Colonic mucosa (tissue), 4 donors: ENCODE measurements around the gene EVI5. TPM values are rescaled to one million over a fixed set of nuclear protein-coding genes. Genes with fewer than 3 reads are reported as not detected.
"Not testable (repeated sequence)": the region's sequence is repeated elsewhere in the genome, so short reads cannot be mapped to it uniquely, and the experiment has no call there.

Experiments
- DNase-seq: peaks from one replicate; pipeline ENCODE4 v3.0.0-alpha.2; 2020
- H3K27ac ChIP-seq: fragments of 200-600 bp; one replicate; pipeline ENCODE4 v1.8.0; 2021
- H3K27me3 ChIP-seq: fragments of 200-600 bp; one replicate; pipeline ENCODE4 v1.8.0; 2021
- H3K36me3 ChIP-seq: fragments of 200-600 bp; one replicate; pipeline ENCODE4 v1.8.0; 2021
- H3K4me1 ChIP-seq: fragments of 200-600 bp; one replicate; pipeline ENCODE4 v1.8.0; 2021; ENCODE audit warnings: mild to moderate bottlenecking
- H3K4me3 ChIP-seq: fragments of 200-600 bp; one replicate; pipeline ENCODE4 v1.8.0; 2021
- H3K9ac ChIP-seq, 2 donors: one replicate each; pipeline ENCODE4 v1.7.0; 2013; ENCODE audit warnings: control low read depth in 2 of 2, low read depth in 2 of 2, low read length in 2 of 2
- H3K9me3 ChIP-seq: fragments of 200-600 bp; one replicate; pipeline ENCODE4 v1.8.0; 2021
- intact Hi-C: fragments of 100-400 bp; cut with DNase I; formaldehyde crosslinking; loops from one replicate; pipeline ENCODE4 v1.14.1; 2022
- total RNA-seq, 2 donors: library from RNA; stranded (reverse); fragmentation: NEBNext Ultra II Directional in 1 of 2; extraction: Animal tissue kit (Norgen Biotek cat#: 25700) in 1 of 2; gene quantifications; one replicate each; pipeline ENCODE4 v1.2.1, GENCODE V29; 2021
- TF ChIP-seq, protein P1 (sequence below): fragments of 200-600 bp; IDR thresholded peaks from one replicate; pipeline ENCODE4 v1.8.0; 2022; ENCODE audit warnings: antibody characterized with exemption, mild to moderate bottlenecking
- donor health status: healthy.
- donor health status: DM: no; HTN: no; CAD: no.
- donor health status: DM: no; HTN: no; CAD: no.

Gene EVI5
- total RNA-seq, 2 donors from 2014 or later = 23.9 to 29.0 TPM

GRCh38 chr1:92748138-92748537 lies 36.8 kb downstream of the EVI5 start:
- H3K4me1 ChIP-seq = no peaks in the 10 kb centered on the region
- no peak overlapping the region for H3K9ac ChIP-seq
- TF ChIP-seq, protein P1, sequence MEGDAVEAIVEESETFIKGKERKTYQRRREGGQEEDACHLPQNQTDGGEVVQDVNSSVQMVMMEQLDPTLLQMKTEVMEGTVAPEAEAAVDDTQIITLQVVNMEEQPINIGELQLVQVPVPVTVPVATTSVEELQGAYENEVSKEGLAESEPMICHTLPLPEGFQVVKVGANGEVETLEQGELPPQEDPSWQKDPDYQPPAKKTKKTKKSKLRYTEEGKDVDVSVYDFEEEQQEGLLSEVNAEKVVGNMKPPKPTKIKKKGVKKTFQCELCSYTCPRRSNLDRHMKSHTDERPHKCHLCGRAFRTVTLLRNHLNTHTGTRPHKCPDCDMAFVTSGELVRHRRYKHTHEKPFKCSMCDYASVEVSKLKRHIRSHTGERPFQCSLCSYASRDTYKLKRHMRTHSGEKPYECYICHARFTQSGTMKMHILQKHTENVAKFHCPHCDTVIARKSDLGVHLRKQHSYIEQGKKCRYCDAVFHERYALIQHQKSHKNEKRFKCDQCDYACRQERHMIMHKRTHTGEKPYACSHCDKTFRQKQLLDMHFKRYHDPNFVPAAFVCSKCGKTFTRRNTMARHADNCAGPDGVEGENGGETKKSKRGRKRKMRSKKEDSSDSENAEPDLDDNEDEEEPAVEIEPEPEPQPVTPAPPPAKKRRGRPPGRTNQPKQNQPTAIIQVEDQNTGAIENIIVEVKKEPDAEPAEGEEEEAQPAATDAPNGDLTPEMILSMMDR = no peak
- no peaks in the 10 kb centered on the region for H3K9me3 ChIP-seq
- no peak overlapping the region for H3K27ac ChIP-seq
- H3K36me3 ChIP-seq = no peaks in the 10 kb centered on the region
- intact Hi-C loops = loop anchor here (2.0 kb wide), 1 partner anchor 71 kb away; no protein-coding TSS in a partner anchor
- no peak for DNase-seq
- H3K4me3 ChIP-seq = no peak overlapping the region
- H3K27me3 ChIP-seq = no peaks in the 10 kb centered on the region

- Histone ChIP-seq H3K4me3 (no peak overlapping the region), H3K27me3 (no peaks in the 10 kb centered on the region), H3K36me3 (no peaks in the 10 kb centered on the region), H3K4me1 (no peaks in the 10 kb centered on the region), H3K9ac (no peak overlapping the region), H3K9me3 (no peaks in the 10 kb centered on the region), H3K27ac (no peak overlapping the region)
- TF ChIP-seq, protein P1 = no peak
- no peak for DNase-seq
- intact Hi-C loops = loop anchor here (2.0 kb wide), 1 partner anchor 71 kb away; no protein-coding TSS in a partner anchor
Observed at GRCh38 chr1:92747735-92748134, 37.2 kb downstream of the EVI5 start.

DNA sequence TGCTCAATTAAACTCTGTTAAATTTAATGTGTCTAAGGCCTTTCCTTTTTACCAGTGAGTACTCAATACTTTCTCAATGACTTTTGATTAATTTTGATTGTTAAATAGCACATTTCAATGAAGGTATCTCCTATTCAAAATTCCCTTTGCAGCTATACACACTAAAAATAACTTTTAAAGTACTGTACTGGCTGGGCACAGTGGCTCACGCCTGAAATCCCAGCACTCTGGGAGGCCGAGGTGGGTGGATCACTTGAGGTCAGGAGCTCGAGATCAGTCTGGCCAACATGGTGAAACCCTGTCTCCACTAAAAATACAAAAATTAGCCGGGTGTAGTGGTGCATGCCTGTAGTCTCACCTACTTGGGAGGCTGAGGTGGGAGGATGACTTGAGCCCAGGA lies 38.7 kb downstream of the EVI5 start:
- H3K36me3 ChIP-seq, H3K9ac ChIP-seq, intact Hi-C loops, H3K4me1 ChIP-seq, H3K27ac ChIP-seq, H3K9me3 ChIP-seq, H3K27me3 ChIP-seq, H3K4me3 ChIP-seq, DNase-seq: not testable (repeated sequence)

DNA sequence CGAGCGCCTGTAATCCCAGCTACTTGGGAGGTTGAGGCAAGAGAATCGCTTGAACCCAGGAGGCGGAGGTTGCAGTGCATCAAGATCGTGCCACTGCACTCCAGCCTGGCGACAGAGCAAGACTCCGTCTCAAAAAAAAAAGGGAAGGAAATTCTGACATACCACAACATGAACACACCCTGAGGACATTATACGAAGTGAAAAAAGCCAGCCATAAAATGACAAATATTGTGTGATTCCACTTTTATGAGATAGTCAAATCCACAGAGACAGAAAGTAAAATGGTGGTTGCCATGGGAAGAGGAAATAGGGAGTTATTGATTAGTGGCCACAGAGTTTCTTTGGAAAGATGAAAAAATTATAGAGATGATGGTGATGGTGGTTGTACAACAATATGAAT lies 41.7 kb downstream of the EVI5 start:
- no peak overlapping the region for H3K9ac ChIP-seq
- no peaks in the 10 kb centered on the region for H3K9me3 ChIP-seq
- intact Hi-C loops = no loop called here
- no peak for DNase-seq
- no peaks in the 10 kb centered on the region for H3K36me3 ChIP-seq
- H3K4me3 ChIP-seq = no peak overlapping the region
- no peak overlapping the region for H3K27ac ChIP-seq
- TF ChIP-seq, protein P1 = no peak
- H3K27me3 ChIP-seq = no peaks in the 10 kb centered on the region
- H3K4me1 ChIP-seq = no peaks in the 10 kb centered on the region

DNA sequence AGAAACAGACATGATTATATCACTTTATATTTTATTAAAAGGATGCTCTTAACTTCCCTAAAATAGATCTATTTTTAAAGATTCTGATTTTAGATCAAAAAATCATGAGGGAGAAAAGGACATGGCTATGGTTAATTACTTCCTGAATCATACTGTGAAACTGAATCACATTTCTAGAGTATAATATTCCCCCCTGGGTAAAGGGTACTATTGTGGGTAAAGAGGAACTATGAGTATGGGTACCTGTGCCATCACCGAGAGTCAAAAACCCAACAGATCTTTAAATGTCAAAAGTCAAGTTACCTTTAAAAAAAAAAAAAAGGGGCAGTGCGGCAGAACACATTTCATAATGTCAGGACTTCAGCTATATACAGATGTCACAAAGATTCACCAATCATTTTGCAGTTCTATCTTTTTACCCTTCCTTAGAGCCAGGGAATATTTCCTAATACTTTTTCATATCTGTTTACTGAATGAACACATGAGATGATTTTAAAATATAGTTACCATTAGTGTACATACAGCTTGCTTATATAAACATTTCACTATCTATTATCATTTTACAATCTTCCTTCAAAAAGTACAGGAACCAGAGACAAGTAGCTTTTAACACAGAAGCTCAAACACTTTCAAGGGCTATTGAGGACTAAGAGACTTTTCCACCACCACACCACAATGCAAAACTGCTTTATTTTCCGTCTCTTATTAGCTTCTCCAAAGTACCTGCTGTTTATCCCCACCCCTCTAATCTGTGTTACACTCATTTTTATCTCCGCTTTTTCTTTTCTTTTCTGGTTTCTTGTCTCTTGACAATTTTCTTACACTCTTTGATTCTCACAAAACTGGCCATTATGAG lies 45.0 kb downstream of the EVI5 start:
- no peak for DNase-seq
- H3K4me1 ChIP-seq = no peaks in the 10 kb centered on the region
- no peak overlapping the region for H3K27ac ChIP-seq
- H3K36me3 ChIP-seq = no peaks in the 10 kb centered on the region
- intact Hi-C loops = no loop called here
- H3K9me3 ChIP-seq = no peaks in the 10 kb centered on the region
- H3K9ac ChIP-seq = no peak overlapping the region
- TF ChIP-seq, protein P1 = no peak
- H3K4me3 ChIP-seq = no peak overlapping the region
- no peaks in the 10 kb centered on the region for H3K27me3 ChIP-seq

DNA sequence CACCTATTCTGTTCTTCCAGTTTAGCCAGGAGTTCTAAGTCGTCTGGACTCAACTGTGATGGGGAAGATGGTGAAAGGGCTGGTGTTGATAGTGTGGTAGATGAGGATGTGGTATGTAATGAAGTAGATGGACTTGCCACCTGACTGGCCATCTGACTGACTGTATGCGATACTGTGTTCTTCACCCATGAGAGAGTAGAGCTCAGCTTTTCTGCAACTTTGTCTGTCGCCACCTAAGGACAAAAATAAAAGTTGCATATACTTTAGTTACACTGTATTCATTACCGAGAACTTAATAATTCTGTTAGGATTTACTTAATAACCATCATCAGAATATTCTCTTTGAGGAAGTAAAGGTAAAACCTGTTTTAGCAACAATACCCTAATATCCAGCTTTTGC lies 48.5 kb downstream of the EVI5 start:
- H3K4me3 ChIP-seq = no peak overlapping the region
- no peaks in the 10 kb centered on the region for H3K4me1 ChIP-seq
- H3K9me3 ChIP-seq = no peaks in the 10 kb centered on the region
- TF ChIP-seq, protein P1 = no peak
- intact Hi-C loops = no loop called here
- no peak for DNase-seq
- no peak overlapping the region for H3K27ac ChIP-seq
- no peak overlapping the region for H3K9ac ChIP-seq
- no peaks in the 10 kb centered on the region for H3K36me3 ChIP-seq
- H3K27me3 ChIP-seq = no peaks in the 10 kb centered on the region
